Measurements from ENCODE around the gene BRIX1. TPM values are rescaled to one million over a fixed set of nuclear protein-coding genes. Genes with fewer than 3 reads are reported as not detected.
A peak's percentile ranks its signal among the peaks of the same experiment; 100 is the strongest.

Gene BRIX1
- total and polyA plus RNA-seq, 2 of the 13 experiments (the other 11 are each of a cell fraction or from before 2014, with no cell fraction given) = 23.6 to 78.4 TPM

GRCh38 chr5:34889394-34889793 is 26.1 kb upstream of the BRIX1 start (continued):
- no peak for TF ChIP-seq ZNF724P (CRISPR knock-in tag; IDR thresholded peaks at IDR 0.05; ENCODE audit: borderline replicate concordance)
- TF ChIP-seq PRDM15 (CRISPR knock-in tag; IDR thresholded peaks at IDR 0.05) = no peak
- TF ChIP-seq EED (CRISPR knock-in tag; IDR thresholded peaks at IDR 0.05) = no peak
- no peak for TF ChIP-seq SNAI1 (CRISPR knock-in tag; IDR thresholded peaks at IDR 0.05; ENCODE audit: borderline replicate concordance)
- no peak for TF ChIP-seq NFAT5 (CRISPR knock-in tag; IDR thresholded peaks at IDR 0.05)
- TF ChIP-seq ZSCAN29 (CRISPR knock-in tag; conservative IDR thresholded peaks at IDR 0.05) = no peak
- TF ChIP-seq CENPX (CRISPR knock-in tag; IDR thresholded peaks at IDR 0.05) = no peak
- TF ChIP-seq ZNF121 (CRISPR knock-in tag; IDR thresholded peaks at IDR 0.05) = no peak
- no peak for TF ChIP-seq ZNF572 (CRISPR knock-in tag; IDR thresholded peaks at IDR 0.05)
- TF ChIP-seq ZFP90 (CRISPR knock-in tag; IDR thresholded peaks at IDR 0.05; ENCODE audit: borderline replicate concordance) = peak; percentile 59
- TF ChIP-seq ZNF260 (CRISPR knock-in tag; IDR thresholded peaks at IDR 0.05; ENCODE audit: borderline replicate concordance, low read depth) = no peak
- TF ChIP-seq PLRG1 (conservative IDR thresholded peaks at IDR 0.05) = no peak
- TF ChIP-seq BHLHE40 (IDR thresholded peaks at IDR 0.05; ENCODE audit: low read length) = no peak
- no peak for TF ChIP-seq GMEB1 (CRISPR knock-in tag; IDR thresholded peaks at IDR 0.05; ENCODE audit: borderline replicate concordance)
- TF ChIP-seq ZNF569 (CRISPR knock-in tag; IDR thresholded peaks at IDR 0.05; ENCODE audit: borderline replicate concordance) = no peak
- TF ChIP-seq ETV6 (CRISPR knock-in tag; conservative IDR thresholded peaks at IDR 0.05) = no peak
- TF ChIP-seq NONO (IDR thresholded peaks at IDR 0.05) = no peak
- TF ChIP-seq NONO (CRISPR knock-in tag; conservative IDR thresholded peaks at IDR 0.05) = no peak
- no peak for TF ChIP-seq ZNF580 (CRISPR knock-in tag; IDR thresholded peaks at IDR 0.05; ENCODE audit: borderline replicate concordance, low read depth)
- TF ChIP-seq ZNF691 (CRISPR knock-in tag; IDR thresholded peaks at IDR 0.05; ENCODE audit: borderline replicate concordance, low read depth) = no peak

All from HepG2 (cell line).